Naive thymus-derived CD4-positive, alpha-beta T cell (primary cell): ENCODE measurements around the gene CDH13. TPM values are rescaled to one million over a fixed set of nuclear protein-coding genes. Genes with fewer than 3 reads are reported as not detected.

Experiments
- ATAC-seq: fragments of 150-1000 bp; cut with Tn5 transposase; 2 replicates; pipeline ENCODE4 v1.10.0; 2021; ENCODE audit warnings: mild to moderate bottlenecking, moderate library complexity
- CTCF ChIA-PET: fragments of 350-600 bp; sonication (Branson Sonifier 250); formaldehyde crosslinking; loops from one replicate; lab custom pipeline; 2021; ENCODE audit warnings: antibody characterized with exemption; lab: Charles Lee
- POLR2A ChIA-PET: fragments of 350-600 bp; sonication (Branson Sonifier 250); formaldehyde crosslinking; loops from one replicate; lab custom pipeline; 2021; ENCODE audit warnings: antibody characterized with exemption, inconsistent platforms; lab: Charles Lee
- DNase-seq, 9 donors: peaks; one replicate each; pipeline versions ENCODE4 v3.0.0 to v3.0.0-alpha.2; 2020 to 2022; ENCODE audit warnings: mixed read lengths in 1 of 9
- H3K27ac ChIP-seq: one replicate; pipeline ENCODE4 v1.7.0; 2013; ENCODE audit warnings: mild to moderate bottlenecking, low read depth, low read length, moderate library complexity
- H3K27me3 ChIP-seq, 2 donors: one replicate each; pipeline ENCODE4 v1.7.0; 2013; ENCODE audit warnings: low read length in 2 of 2, mild to moderate bottlenecking in 2 of 2, moderate library complexity in 2 of 2; ENCODE audit not compliant: control insufficient read depth in 2 of 2, insufficient read depth in 2 of 2
- H3K36me3 ChIP-seq, 3 experiments: 1 replicate in 2 of 3; 2 replicates in 1 of 3; pipeline ENCODE4 v1.7.0; 2013; ENCODE audit warnings: low read length in 3 of 3, mild to moderate bottlenecking in 3 of 3, moderate library complexity in 1 of 3; ENCODE audit not compliant: insufficient read depth in 3 of 3, control insufficient read depth in 2 of 3
- H3K4me1 ChIP-seq, 2 donors: one replicate each; pipeline ENCODE4 v1.7.0; 2013; ENCODE audit warnings: low read length in 2 of 2, mild to moderate bottlenecking in 2 of 2, moderate library complexity in 1 of 2; ENCODE audit not compliant: control insufficient read depth in 2 of 2, insufficient read depth in 2 of 2
- H3K4me3 ChIP-seq: 2 replicates; pipeline ENCODE4 v1.7.0; 2013; ENCODE audit warnings: mild to moderate bottlenecking, low read length
- H3K9me3 ChIP-seq, 3 experiments: 1 replicate in 2 of 3; 2 replicates in 1 of 3; pipeline ENCODE4 v1.7.0; 2013; ENCODE audit warnings: low read length in 3 of 3; ENCODE audit not compliant: control insufficient read depth in 2 of 3
- H3K27ac Mint-ChIP-seq, 9 donors: one replicate each; pipeline ENCODE4 v1.8.0; 2020 to 2022; ENCODE audit warnings: mixed read lengths in 9 of 9, mild to moderate bottlenecking in 8 of 9, moderate library complexity in 5 of 9, inconsistent platforms in 2 of 9
- H3K27me3 Mint-ChIP-seq, 5 donors: one replicate each; pipeline ENCODE4 v1.8.0; 2021 to 2022; ENCODE audit warnings: mixed read lengths in 5 of 5, mild to moderate bottlenecking in 1 of 5
- H3K36me3 Mint-ChIP-seq, 5 donors: one replicate each; pipeline ENCODE4 v1.8.0; 2020 to 2022; ENCODE audit warnings: mixed read lengths in 5 of 5, mild to moderate bottlenecking in 3 of 5, inconsistent platforms in 1 of 5
- H3K4me1 Mint-ChIP-seq, 7 donors: one replicate each; pipeline ENCODE4 v1.8.0; 2020 to 2022; ENCODE audit warnings: mixed read lengths in 7 of 7, mild to moderate bottlenecking in 3 of 7, inconsistent platforms in 1 of 7
- H3K4me3 Mint-ChIP-seq, 10 donors: one replicate each; pipeline ENCODE4 v1.8.0; 2020 to 2022; ENCODE audit warnings: mild to moderate bottlenecking in 10 of 10, mixed read lengths in 10 of 10, moderate library complexity in 6 of 10, inconsistent platforms in 2 of 10
- H3K9me3 Mint-ChIP-seq, 11 donors: one replicate each; pipeline ENCODE4 v1.8.0; 2020 to 2022; ENCODE audit warnings: mixed read lengths in 11 of 11, mild to moderate bottlenecking in 4 of 11, inconsistent platforms in 1 of 11, moderate library complexity in 1 of 11
- intact Hi-C, 2 donors: fragments of 100-400 bp; cut with micrococcal nuclease; formaldehyde crosslinking; loops; one replicate each; pipeline ENCODE4 v1.15.1; 2023
- polyA plus RNA-seq, 2 donors: library from polyadenylated mRNA; unstranded; fragments of 300-500 nt; fragmentation: Illumina TruSeq; gene quantifications; one replicate each; pipeline ENCODE4 v1.2.3, GENCODE V29; 2021
- total RNA-seq, 6 experiments: library from RNA in 5 of 6; stranded (reverse) in 5 of 6; gene quantifications; 1 replicate in 5 of 6; 2 replicates in 1 of 6; pipeline ENCODE4 v1.2.3 and lab custom pipeline; 2021 to 2026

The CDH13 gene
- total and polyA plus RNA-seq, 7 experiments from 2014 or later: not detected

DNA sequence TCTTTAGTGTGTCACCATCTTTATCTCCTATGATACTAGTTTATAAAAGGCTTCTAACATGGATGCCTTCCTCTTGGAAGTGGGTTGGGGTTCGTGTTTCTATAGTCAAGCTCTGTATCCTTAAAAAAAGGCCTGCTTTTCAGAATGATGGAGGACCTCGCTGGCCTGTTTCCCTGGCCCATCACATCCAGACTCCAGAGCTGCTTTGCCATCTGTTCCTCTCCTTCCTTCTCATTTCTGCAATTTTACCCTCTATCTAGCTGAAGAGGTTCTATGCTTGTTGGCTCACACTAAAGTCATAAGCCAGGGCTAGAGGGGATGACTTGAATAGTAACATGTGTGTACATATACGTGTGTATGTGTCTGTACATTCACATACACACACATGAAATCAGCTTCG, 730.2 kb downstream of the CDH13 start:
- ChIA-PET CTCF (interaction anchor here (1.2 kb wide), 1 partner anchor 28 kb away, joined by 3 read pairs; no protein-coding TSS in a partner anchor), POLR2A (no interaction called here)
- Histone ChIP-seq H3K4me1 (no peaks in the 10 kb centered on the region), H3K27me3 (no peaks in the 10 kb centered on the region), H3K36me3 (no peaks in the 10 kb centered on the region), H3K4me3 (no peak overlapping the region), H3K9me3 (no peaks in the 10 kb centered on the region), H3K27ac (no peak overlapping the region)
- DNase-seq: no peak
- Mint-ChIP-seq H3K9me3 (peaks cover 0 to 4% (median 0%) of the 10 kb centered on the region in 11 donors), H3K27me3 (peaks cover 0 to 4% (median 0%) of the 10 kb centered on the region in 5 donors), H3K27ac (no peak overlapping the region), H3K4me1 (no peaks in the 10 kb centered on the region), H3K36me3 (no peaks in the 10 kb centered on the region), H3K4me3 (no peak overlapping the region)
- intact Hi-C loops: no loop called here
- ATAC-seq: no peak

GRCh38 chr16:83363521-83363920, 736.8 kb downstream of the CDH13 start:
- H3K27me3 ChIP-seq: no peaks in the 10 kb centered on the region
- no peaks in the 10 kb centered on the region for H3K36me3 Mint-ChIP-seq
- CTCF ChIA-PET: no interaction called here
- no peak overlapping the region for H3K4me3 Mint-ChIP-seq
- ATAC-seq (no peak), DNase-seq (no peak)
- no peak overlapping the region for H3K27ac ChIP-seq
- peaks cover 0 to 5% (median 4%) of the 10 kb centered on the region in 5 donors for H3K27me3 Mint-ChIP-seq
- H3K36me3 ChIP-seq: no peaks in the 10 kb centered on the region
- no peaks in the 10 kb centered on the region for H3K9me3 ChIP-seq
- H3K4me1 ChIP-seq: no peaks in the 10 kb centered on the region
- H3K27ac Mint-ChIP-seq: no peak overlapping the region
- no peaks in the 10 kb centered on the region for H3K4me1 Mint-ChIP-seq
- no peak overlapping the region for H3K4me3 ChIP-seq
- H3K9me3 Mint-ChIP-seq: peaks cover 0 to 8% (median 0%) of the 10 kb centered on the region in 11 donors
- intact Hi-C loops: no loop called here
- POLR2A ChIA-PET: no interaction called here

DNA sequence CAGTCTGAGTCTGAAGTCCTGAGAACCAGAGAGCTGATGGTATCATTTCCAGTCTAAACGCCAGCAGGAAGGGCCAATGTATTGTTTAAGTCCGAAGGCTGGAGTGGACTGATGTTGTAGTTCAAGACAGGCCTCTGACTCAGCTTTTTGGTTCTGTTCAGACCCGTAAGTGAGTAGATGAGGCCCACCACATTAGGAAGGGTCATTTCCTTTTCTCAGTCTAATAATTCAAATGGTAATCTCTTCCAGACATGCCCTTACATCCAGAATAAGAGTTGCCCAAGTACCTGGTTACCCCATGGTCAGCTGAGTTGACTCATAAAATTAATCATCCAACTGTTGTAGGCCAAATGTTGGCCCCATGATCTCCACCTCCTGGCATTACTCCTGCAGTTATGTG, 738.4 kb downstream of the CDH13 start:
- H3K27me3 Mint-ChIP-seq: peaks cover 0 to 8% (median 4%) of the 10 kb centered on the region in 5 donors
- no peaks in the 10 kb centered on the region for H3K36me3 Mint-ChIP-seq
- no peaks in the 10 kb centered on the region for H3K9me3 ChIP-seq
- ChIA-PET CTCF (no interaction called here), POLR2A (no interaction called here)
- H3K4me1 ChIP-seq: no peaks in the 10 kb centered on the region
- ATAC-seq: no peak
- no peak for DNase-seq
- H3K9me3 Mint-ChIP-seq: peaks cover 0 to 13% (median 3%) of the 10 kb centered on the region in 11 donors
- H3K4me3 ChIP-seq: no peak overlapping the region
- no peak overlapping the region for H3K27ac Mint-ChIP-seq
- H3K27ac ChIP-seq: no peak overlapping the region
- H3K4me1 Mint-ChIP-seq: no peaks in the 10 kb centered on the region
- no peaks in the 10 kb centered on the region for H3K27me3 ChIP-seq
- no peak overlapping the region for H3K4me3 Mint-ChIP-seq
- intact Hi-C loops: no loop called here
- no peaks in the 10 kb centered on the region for H3K36me3 ChIP-seq

- Mint-ChIP-seq H3K4me3 (no peak overlapping the region), H3K27ac (no peak overlapping the region), H3K36me3 (no peaks in the 10 kb centered on the region), H3K9me3 (peaks cover 0 to 13% (median 3%) of the 10 kb centered on the region in 11 donors), H3K27me3 (peaks cover 0 to 13% (median 5%) of the 10 kb centered on the region in 5 donors), H3K4me1 (no peaks in the 10 kb centered on the region)
- ChIA-PET CTCF (interaction anchor here (0.6 kb wide), 1 partner anchor 1102 kb away, joined by 3 read pairs; no protein-coding TSS in a partner anchor), POLR2A (no interaction called here)
- ATAC-seq: no peak
- Histone ChIP-seq H3K4me1 (no peaks in the 10 kb centered on the region), H3K36me3 (no peaks in the 10 kb centered on the region), H3K4me3 (no peak overlapping the region), H3K27me3 (no peaks in the 10 kb centered on the region), H3K27ac (no peak overlapping the region), H3K9me3 (no peaks in the 10 kb centered on the region)
- no peak for DNase-seq
- intact Hi-C loops: no loop called here
Measured at GRCh38 chr16:83366228-83366627, 739.5 kb downstream of the CDH13 start.

DNA sequence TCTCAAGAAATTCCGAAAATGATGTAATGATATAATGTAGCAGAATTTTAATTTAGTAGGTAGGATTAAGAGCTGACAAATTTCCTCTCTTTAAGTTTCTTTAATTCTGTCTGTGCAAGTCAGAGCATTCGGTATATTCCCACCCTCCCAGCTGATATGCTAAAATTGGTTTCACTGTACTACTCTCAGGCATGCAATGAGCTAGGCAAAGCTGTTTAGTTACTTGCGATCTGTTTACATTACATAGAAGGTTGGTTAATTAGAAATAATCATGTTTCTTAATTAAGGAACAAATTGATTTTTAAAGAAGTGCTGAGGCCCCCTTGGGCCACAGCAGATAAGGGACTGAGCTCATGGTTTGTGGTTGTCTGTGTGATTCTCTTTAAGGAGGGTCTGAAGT, 748.2 kb downstream of the CDH13 start:
- no peaks in the 10 kb centered on the region for H3K4me1 Mint-ChIP-seq
- ATAC-seq: no peak
- no peaks in the 10 kb centered on the region for H3K9me3 ChIP-seq
- H3K36me3 ChIP-seq: no peaks in the 10 kb centered on the region
- CTCF ChIA-PET: no interaction called here
- H3K36me3 Mint-ChIP-seq: no peaks in the 10 kb centered on the region
- H3K27ac Mint-ChIP-seq: no peak overlapping the region
- peaks cover 0 to 15% (median 2%) of the 10 kb centered on the region in 11 donors for H3K9me3 Mint-ChIP-seq
- no peaks in the 10 kb centered on the region for H3K27me3 ChIP-seq
- H3K4me3 ChIP-seq: no peak overlapping the region
- no peak overlapping the region for H3K4me3 Mint-ChIP-seq
- DNase-seq: no peak
- intact Hi-C loops: no loop called here
- POLR2A ChIA-PET: no interaction called here
- no peak overlapping the region for H3K27ac ChIP-seq
- no peaks in the 10 kb centered on the region for H3K4me1 ChIP-seq
- peaks cover 0 to 14% (median 5%) of the 10 kb centered on the region in 5 donors for H3K27me3 Mint-ChIP-seq

- H3K27ac ChIP-seq: no peak overlapping the region
- DNase-seq (no peak), ATAC-seq (no peak)
- ChIA-PET CTCF (no interaction called here), POLR2A (no interaction called here)
- Mint-ChIP-seq H3K36me3 (peaks cover 0 to 3% (median 0%) of the 10 kb centered on the region in 5 donors), H3K27ac (no peak overlapping the region), H3K4me3 (no peak overlapping the region), H3K9me3 (peaks cover 2 to 22% (median 7%) of the 10 kb centered on the region in 11 donors), H3K4me1 (no peaks in the 10 kb centered on the region), H3K27me3 (peaks cover 0 to 5% (median 3%) of the 10 kb centered on the region in 5 donors)
- H3K9me3 ChIP-seq: no peaks in the 10 kb centered on the region
- no peaks in the 10 kb centered on the region for H3K36me3 ChIP-seq
- no peaks in the 10 kb centered on the region for H3K4me1 ChIP-seq
- H3K27me3 ChIP-seq: no peaks in the 10 kb centered on the region
- no peak overlapping the region for H3K4me3 ChIP-seq
- intact Hi-C loops: no loop called here
Measured at GRCh38 chr16:83389751-83390150, 763.0 kb downstream of the CDH13 start.

DNA sequence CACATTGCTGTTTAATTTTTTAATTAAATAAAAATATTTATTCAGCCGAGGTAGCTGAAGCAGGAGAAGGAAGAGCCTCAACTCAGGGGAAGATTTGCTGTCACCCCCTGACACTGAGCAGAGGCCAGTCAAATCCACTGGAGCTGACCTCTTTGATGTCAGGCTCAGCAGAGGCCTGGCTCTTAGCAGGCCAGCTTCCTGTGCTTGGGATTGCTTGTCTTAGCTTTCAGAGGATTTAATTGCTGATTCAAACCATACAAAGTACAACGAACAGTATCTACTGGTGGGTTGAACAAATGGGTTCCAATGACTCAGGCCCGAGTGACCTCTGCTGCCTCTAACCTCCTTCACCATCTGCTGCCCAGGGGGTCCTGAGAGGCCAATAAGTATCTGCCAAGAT, 764.0 kb downstream of the CDH13 start:
- Mint-ChIP-seq H3K9me3 (peaks cover 2 to 21% (median 9%) of the 10 kb centered on the region in 11 donors), H3K4me3 (no peak overlapping the region), H3K4me1 (no peaks in the 10 kb centered on the region), H3K27ac (no peak overlapping the region), H3K36me3 (peaks cover 0 to 3% (median 0%) of the 10 kb centered on the region in 5 donors), H3K27me3 (peaks cover 0 to 5% (median 3%) of the 10 kb centered on the region in 5 donors)
- no peak overlapping the region for H3K27ac ChIP-seq
- ChIA-PET POLR2A (interaction anchor here (0.6 kb wide), 1 partner anchor 83 kb away, joined by 3 read pairs; no protein-coding TSS in a partner anchor), CTCF (no interaction called here)
- H3K9me3 ChIP-seq: no peaks in the 10 kb centered on the region
- H3K4me1 ChIP-seq: no peaks in the 10 kb centered on the region
- no peak for DNase-seq
- ATAC-seq: no peak
- no peak overlapping the region for H3K4me3 ChIP-seq
- no peaks in the 10 kb centered on the region for H3K27me3 ChIP-seq
- intact Hi-C loops: no loop called here
- no peaks in the 10 kb centered on the region for H3K36me3 ChIP-seq
